ENCODE results near the gene ANKFY1. TPM values are rescaled to one million over a fixed set of nuclear protein-coding genes. Genes with fewer than 3 reads are reported as not detected.

Gene ANKFY1
- total RNA-seq, 1 donor from 2014 or later: 16.2 TPM

DNA sequence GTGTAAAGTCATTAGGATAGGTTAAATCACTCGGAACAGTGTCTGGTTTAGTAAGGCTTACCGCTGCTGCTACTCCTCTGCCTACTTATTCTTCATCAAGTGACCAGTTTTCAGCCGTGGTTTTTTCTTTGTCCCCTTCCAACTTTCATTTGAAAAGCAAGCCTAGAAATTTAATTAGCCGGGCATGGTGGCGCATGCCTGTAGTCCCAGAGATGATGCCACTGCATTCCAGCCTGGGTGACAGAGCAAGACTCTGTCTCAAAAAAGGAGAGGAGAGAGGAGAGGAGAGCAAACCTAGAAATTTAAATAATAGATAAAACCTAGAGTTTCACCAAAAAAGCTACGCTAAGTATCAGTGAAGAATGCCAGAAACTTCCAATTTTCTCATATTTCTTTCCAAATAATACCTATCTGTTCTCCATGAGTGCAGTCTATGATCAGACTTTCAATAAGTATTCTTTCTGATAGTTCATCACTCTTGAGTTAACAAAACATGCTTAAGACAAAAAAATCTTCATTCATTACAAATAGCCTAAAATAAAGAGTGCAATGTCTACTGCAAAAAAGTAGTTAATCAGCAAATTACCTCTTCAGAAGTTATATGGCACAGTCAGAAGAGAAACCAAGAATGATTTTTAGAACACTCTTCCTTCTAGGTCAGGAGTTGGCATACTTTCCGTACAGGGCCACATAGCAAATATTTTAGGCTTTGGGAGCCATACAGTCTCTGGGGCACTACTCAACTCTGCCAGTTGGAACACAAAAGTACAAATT, 15.1 kb downstream of the ANKFY1 start:
- intact Hi-C loops (cut with DNase I): no loop called here
- H3K27me3 ChIP-seq: no peaks in the 10 kb centered on the region
- H3K4me3 ChIP-seq: no peak overlapping the region

DNA sequence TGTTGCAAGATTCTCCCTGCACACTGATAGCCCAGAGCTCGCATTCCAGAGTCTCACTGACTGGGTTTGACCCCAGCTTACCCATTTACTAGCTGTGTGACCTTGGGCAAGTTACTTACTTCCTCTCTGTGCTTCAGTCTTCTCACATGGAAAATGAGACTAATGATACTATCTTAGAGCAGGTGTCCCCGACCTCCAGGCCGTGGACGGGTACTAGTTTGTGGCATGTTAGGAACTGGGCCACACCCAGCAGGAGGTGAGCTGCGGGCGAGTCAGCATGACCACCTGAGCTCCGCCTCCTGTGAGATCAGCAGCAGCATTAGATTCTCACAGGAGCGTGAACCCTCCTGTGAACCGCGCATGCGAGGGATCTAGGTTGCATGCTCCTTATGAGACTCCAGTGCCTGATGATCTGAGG, 15.8 kb downstream of the ANKFY1 start:
- Histone ChIP-seq H3K27ac (peak overlapping the region; percentile 66 to 67), H3K4me3 (no peak overlapping the region), H3K9me3 (no peaks in the 10 kb centered on the region), H3K36me3 (no peaks in the 10 kb centered on the region), H3K4me1 (peaks cover 0 to 38% of the 10 kb centered on the region in 2 donors), H3K27me3 (no peaks in the 10 kb centered on the region)
- no peak for DNase-seq (ENCODE audit: low spot score in 2 of 2)
- intact Hi-C loops (cut with DNase I): no loop called here
- TF ChIP-seq, protein P1, sequence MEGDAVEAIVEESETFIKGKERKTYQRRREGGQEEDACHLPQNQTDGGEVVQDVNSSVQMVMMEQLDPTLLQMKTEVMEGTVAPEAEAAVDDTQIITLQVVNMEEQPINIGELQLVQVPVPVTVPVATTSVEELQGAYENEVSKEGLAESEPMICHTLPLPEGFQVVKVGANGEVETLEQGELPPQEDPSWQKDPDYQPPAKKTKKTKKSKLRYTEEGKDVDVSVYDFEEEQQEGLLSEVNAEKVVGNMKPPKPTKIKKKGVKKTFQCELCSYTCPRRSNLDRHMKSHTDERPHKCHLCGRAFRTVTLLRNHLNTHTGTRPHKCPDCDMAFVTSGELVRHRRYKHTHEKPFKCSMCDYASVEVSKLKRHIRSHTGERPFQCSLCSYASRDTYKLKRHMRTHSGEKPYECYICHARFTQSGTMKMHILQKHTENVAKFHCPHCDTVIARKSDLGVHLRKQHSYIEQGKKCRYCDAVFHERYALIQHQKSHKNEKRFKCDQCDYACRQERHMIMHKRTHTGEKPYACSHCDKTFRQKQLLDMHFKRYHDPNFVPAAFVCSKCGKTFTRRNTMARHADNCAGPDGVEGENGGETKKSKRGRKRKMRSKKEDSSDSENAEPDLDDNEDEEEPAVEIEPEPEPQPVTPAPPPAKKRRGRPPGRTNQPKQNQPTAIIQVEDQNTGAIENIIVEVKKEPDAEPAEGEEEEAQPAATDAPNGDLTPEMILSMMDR (IDR thresholded peaks at IDR 0.05): no peak

More for the DNA sequence above, 15.1 kb downstream of the ANKFY1 start:
- Histone ChIP-seq H3K4me1 (peaks cover 0 to 38% of the 10 kb centered on the region in 2 donors), H3K27ac (peak overlapping the region; percentile 66 to 67), H3K36me3 (no peaks in the 10 kb centered on the region), H3K9me3 (no peaks in the 10 kb centered on the region)
- TF ChIP-seq, protein P1 (IDR thresholded peaks at IDR 0.05): no peak
- DNase-seq (ENCODE audit: low spot score in 2 of 2): no peak

DNA sequence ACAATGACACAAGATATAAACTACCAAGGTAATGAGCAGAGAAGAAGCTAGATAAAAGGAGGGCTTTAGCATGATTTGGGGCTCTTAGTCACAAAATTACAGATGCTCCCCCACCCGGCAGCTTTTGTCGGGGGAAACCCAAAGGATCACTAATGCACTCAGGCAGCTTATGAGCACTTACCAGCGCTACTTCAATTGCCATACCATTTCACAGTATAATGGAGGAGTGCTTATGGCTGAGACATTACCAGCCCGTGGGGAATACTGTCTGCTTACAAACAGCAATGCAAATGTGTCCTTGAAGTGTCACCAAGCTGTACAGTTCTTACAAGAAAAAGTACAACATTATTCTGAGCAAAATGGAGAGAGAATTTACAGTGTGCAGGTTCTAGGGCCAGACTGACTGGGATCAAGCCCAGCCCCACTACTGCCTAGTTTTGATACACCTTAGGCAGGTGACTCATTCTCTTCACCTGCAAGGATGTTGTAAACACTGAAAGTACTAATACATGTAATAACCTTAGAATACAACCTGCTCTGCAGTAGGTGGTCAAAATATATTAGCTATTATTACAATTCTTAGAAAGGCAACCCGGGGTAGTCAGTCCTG, 16.3 kb downstream of the ANKFY1 start:
- H3K4me1 ChIP-seq: peaks cover 0 to 38% of the 10 kb centered on the region in 2 donors
- H3K27ac ChIP-seq: peak overlapping the region in 1 of 2 donors; percentile 66
- H3K27me3 ChIP-seq: no peaks in the 10 kb centered on the region
- DNase-seq (ENCODE audit: low spot score in 2 of 2): no peak
- H3K9me3 ChIP-seq: no peaks in the 10 kb centered on the region
- TF ChIP-seq, protein P1 (IDR thresholded peaks at IDR 0.05): no peak
- H3K36me3 ChIP-seq: peaks cover 0 to under 1% of the 10 kb centered on the region in 2 donors
- H3K4me3 ChIP-seq: no peak overlapping the region
- intact Hi-C loops (cut with DNase I): no loop called here

DNA sequence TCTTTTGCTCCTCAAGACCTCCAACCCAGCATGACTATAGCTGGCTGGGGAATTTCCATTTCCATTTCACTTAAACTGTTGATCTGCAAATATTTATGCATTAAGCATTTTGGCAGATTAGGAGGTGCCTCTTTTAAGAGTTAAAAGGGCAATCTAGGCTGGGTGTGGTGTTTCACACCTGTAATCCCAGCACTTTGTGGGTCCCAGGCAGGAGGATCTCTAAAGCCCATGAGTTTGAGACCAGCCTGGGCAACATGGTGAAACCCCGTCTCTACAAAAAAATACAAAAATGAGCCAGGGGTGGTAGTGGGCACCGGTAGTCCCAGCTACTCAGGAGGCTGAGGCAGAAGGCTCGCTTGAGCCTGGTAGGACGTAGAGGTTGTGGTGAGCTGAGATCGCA, 17.1 kb downstream of the ANKFY1 start:
- Histone ChIP-seq H3K9me3 (no peaks in the 10 kb centered on the region), H3K27me3 (no peaks in the 10 kb centered on the region), H3K27ac (no peak overlapping the region), H3K36me3 (peaks cover 5 to 7% of the 10 kb centered on the region in 2 donors), H3K4me3 (no peak overlapping the region), H3K4me1 (peaks cover 0 to 37% of the 10 kb centered on the region in 2 donors)
- intact Hi-C loops (cut with DNase I): no loop called here
- DNase-seq (ENCODE audit: low spot score in 2 of 2): no peak
- TF ChIP-seq, protein P1 (IDR thresholded peaks at IDR 0.05): no peak

DNA sequence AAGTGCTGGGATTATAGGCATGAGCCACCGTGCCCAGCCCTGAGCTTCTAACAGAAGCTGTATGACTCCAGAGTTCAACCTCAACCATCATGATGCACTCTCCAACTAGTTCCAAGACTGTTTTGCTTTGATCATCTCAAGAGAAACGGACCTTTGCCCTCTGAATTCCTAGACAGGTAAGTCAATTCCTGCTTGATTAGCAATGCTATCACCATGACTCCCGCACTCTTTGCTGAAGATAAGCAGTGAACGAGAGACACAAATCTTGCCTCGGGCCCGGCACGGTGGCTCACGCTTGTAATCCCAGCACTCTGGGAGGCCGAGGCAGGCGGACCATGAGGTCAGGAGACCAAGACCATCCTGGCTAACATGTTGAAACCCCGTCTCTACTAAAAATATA, 22.2 kb downstream of the ANKFY1 start:
- intact Hi-C loops (cut with DNase I): no loop called here
- no peak for DNase-seq (ENCODE audit: low spot score in 2 of 2)
- no peak overlapping the region for H3K4me3 ChIP-seq
- H3K36me3 ChIP-seq: peaks cover 32 to 35% of the 10 kb centered on the region in 2 donors
- H3K4me1 ChIP-seq: peaks cover 0 to under 1% of the 10 kb centered on the region in 2 donors
- H3K9me3 ChIP-seq: no peaks in the 10 kb centered on the region
- no peak overlapping the region for H3K27ac ChIP-seq
- TF ChIP-seq, protein P1 (IDR thresholded peaks at IDR 0.05): no peak
- H3K27me3 ChIP-seq: no peaks in the 10 kb centered on the region
